ENCODE data around the gene OR5AU1. TPM values are rescaled to one million over a fixed set of nuclear protein-coding genes. Genes with fewer than 3 reads are reported as not detected.

Gene OR5AU1
- total RNA-seq, 1 donor from 2014 or later: not detected

GRCh38 chr14:21133901-21134300 lies 22.0 kb downstream of the OR5AU1 start:
- no peaks in the 10 kb centered on the region for H3K36me3 ChIP-seq
- H3K4me1 ChIP-seq: no peaks in the 10 kb centered on the region
- H3K27me3 ChIP-seq (ENCODE audit: low read depth): no peaks in the 10 kb centered on the region
- no peak overlapping the region for H3K27ac ChIP-seq (replicated peaks)
- peaks cover 6% of the 10 kb centered on the region for H3K9me3 ChIP-seq (replicated peaks)
- H3K4me3 ChIP-seq: no peak overlapping the region
- no peak for DNase-seq
- intact Hi-C loops (cut with micrococcal nuclease): no loop called here
- TF ChIP-seq CTCF (IDR thresholded peaks at IDR 0.05; ENCODE audit: borderline replicate concordance): no peak

GRCh38 chr14:21123429-21123828 lies 32.4 kb downstream of the OR5AU1 start:
- no peak for TF ChIP-seq CTCF (IDR thresholded peaks at IDR 0.05; ENCODE audit: borderline replicate concordance)
- no peak for DNase-seq
- Histone ChIP-seq H3K9me3 (replicated peaks) (no peaks in the 10 kb centered on the region), H3K4me3 (no peak overlapping the region), H3K27ac (replicated peaks) (no peak overlapping the region), H3K4me1 (no peaks in the 10 kb centered on the region), H3K27me3 (ENCODE audit: low read depth) (peaks cover 17% of the 10 kb centered on the region), H3K36me3 (no peaks in the 10 kb centered on the region)
- intact Hi-C loops (cut with micrococcal nuclease): no loop called here

GRCh38 chr14:21121122-21121521 lies 34.7 kb downstream of the OR5AU1 start:
- TF ChIP-seq CTCF (IDR thresholded peaks at IDR 0.05; ENCODE audit: borderline replicate concordance): no peak
- H3K27ac ChIP-seq (replicated peaks): no peak overlapping the region
- H3K36me3 ChIP-seq: no peaks in the 10 kb centered on the region
- intact Hi-C loops (cut with micrococcal nuclease): no loop called here
- H3K4me1 ChIP-seq: no peaks in the 10 kb centered on the region
- H3K27me3 ChIP-seq (ENCODE audit: low read depth): peaks cover 10% of the 10 kb centered on the region
- H3K4me3 ChIP-seq: no peak overlapping the region
- DNase-seq: no peak
- H3K9me3 ChIP-seq (replicated peaks): no peaks in the 10 kb centered on the region

GRCh38 chr14:21120686-21121085 lies 35.2 kb downstream of the OR5AU1 start:
- H3K27me3 ChIP-seq (ENCODE audit: low read depth): peaks cover 10% of the 10 kb centered on the region
- DNase-seq: no peak
- H3K9me3 ChIP-seq (replicated peaks): no peaks in the 10 kb centered on the region
- H3K4me1 ChIP-seq: no peaks in the 10 kb centered on the region
- TF ChIP-seq CTCF (IDR thresholded peaks at IDR 0.05; ENCODE audit: borderline replicate concordance): no peak
- intact Hi-C loops (cut with micrococcal nuclease): no loop called here
- no peak overlapping the region for H3K27ac ChIP-seq (replicated peaks)
- H3K4me3 ChIP-seq: no peak overlapping the region
- H3K36me3 ChIP-seq: no peaks in the 10 kb centered on the region

- Histone ChIP-seq H3K4me3 (no peak overlapping the region), H3K27me3 (ENCODE audit: low read depth) (peaks cover 10% of the 10 kb centered on the region), H3K9me3 (replicated peaks) (no peaks in the 10 kb centered on the region), H3K27ac (replicated peaks) (no peak overlapping the region), H3K4me1 (no peaks in the 10 kb centered on the region), H3K36me3 (no peaks in the 10 kb centered on the region)
- intact Hi-C loops (cut with micrococcal nuclease): no loop called here
- TF ChIP-seq CTCF (IDR thresholded peaks at IDR 0.05; ENCODE audit: borderline replicate concordance): no peak
- no peak for DNase-seq
Measured at GRCh38 chr14:21118933-21119332, 36.9 kb downstream of the OR5AU1 start.

- intact Hi-C loops (cut with micrococcal nuclease): no loop called here
- TF ChIP-seq CTCF (IDR thresholded peaks at IDR 0.05; ENCODE audit: borderline replicate concordance): no peak
- H3K4me1 ChIP-seq: no peaks in the 10 kb centered on the region
- H3K4me3 ChIP-seq: no peak overlapping the region
- H3K27ac ChIP-seq (replicated peaks): no peak overlapping the region
- no peaks in the 10 kb centered on the region for H3K36me3 ChIP-seq
- no peak for DNase-seq
- no peaks in the 10 kb centered on the region for H3K9me3 ChIP-seq (replicated peaks)
- H3K27me3 ChIP-seq (ENCODE audit: low read depth): no peaks in the 10 kb centered on the region
Measured at GRCh38 chr14:21113369-21113768, 42.5 kb downstream of the OR5AU1 start.

All from left ventricle myocardium inferior (tissue), 1 donor.